GM12872 (cell line): ENCODE results near the gene TTYH1.

Experiments
- CTCF ChIP-seq: IDR thresholded peaks from 3 replicates; pipeline ENCODE4 v1.5.1; 2011; ENCODE audit warnings: low read depth, mild to moderate bottlenecking, low read length, moderate library complexity; ENCODE audit not compliant: insufficient read depth

The TTYH1 gene

GRCh38 chr19:54415208-54415900, at the start of gene TTYH1:
Gene TTYH1, plus strand, starts transcription at chr19:54415464. Its CDS starts 89 bp downstream, at chr19:54415553.
- peak; percentile 30; the same call in 1 of the 3 replicates for TF ChIP-seq CTCF

GRCh38 chr19:54366811-54367210, 48.5 kb upstream of the TTYH1 start:
- no peak for TF ChIP-seq CTCF

GRCh38 chr19:54369082-54369687, 46.1 kb upstream of the TTYH1 start:
- no peak for TF ChIP-seq CTCF

- TF ChIP-seq CTCF: no peak
Observed at GRCh38 chr19:54373781-54374631, 41.3 kb upstream of the TTYH1 start.

- TF ChIP-seq CTCF: no peak
Observed at GRCh38 chr19:54376610-54377285, 38.5 kb upstream of the TTYH1 start.

- no peak for TF ChIP-seq CTCF
Observed at GRCh38 chr19:54379187-54379678, 36.0 kb upstream of the TTYH1 start.

- no peak for TF ChIP-seq CTCF
Observed at GRCh38 chr19:54380897-54381296, 34.4 kb upstream of the TTYH1 start.
